HG03159 (cell line): ENCODE measurements around the gene MCM10.
"Not testable (repeated sequence)": the region's sequence is repeated elsewhere in the genome, so short reads cannot be mapped to it uniquely, and the experiment has no call there.

ENCODE experiments used
- ATAC-seq: cut with Tn5 transposase; IDR thresholded peaks from one replicate; pipeline ENCODE4 v1.9.1; 2021; ENCODE audit warnings: mild to moderate bottlenecking, moderate library complexity; ENCODE audit not compliant: unreplicated experiment

Gene MCM10

DNA sequence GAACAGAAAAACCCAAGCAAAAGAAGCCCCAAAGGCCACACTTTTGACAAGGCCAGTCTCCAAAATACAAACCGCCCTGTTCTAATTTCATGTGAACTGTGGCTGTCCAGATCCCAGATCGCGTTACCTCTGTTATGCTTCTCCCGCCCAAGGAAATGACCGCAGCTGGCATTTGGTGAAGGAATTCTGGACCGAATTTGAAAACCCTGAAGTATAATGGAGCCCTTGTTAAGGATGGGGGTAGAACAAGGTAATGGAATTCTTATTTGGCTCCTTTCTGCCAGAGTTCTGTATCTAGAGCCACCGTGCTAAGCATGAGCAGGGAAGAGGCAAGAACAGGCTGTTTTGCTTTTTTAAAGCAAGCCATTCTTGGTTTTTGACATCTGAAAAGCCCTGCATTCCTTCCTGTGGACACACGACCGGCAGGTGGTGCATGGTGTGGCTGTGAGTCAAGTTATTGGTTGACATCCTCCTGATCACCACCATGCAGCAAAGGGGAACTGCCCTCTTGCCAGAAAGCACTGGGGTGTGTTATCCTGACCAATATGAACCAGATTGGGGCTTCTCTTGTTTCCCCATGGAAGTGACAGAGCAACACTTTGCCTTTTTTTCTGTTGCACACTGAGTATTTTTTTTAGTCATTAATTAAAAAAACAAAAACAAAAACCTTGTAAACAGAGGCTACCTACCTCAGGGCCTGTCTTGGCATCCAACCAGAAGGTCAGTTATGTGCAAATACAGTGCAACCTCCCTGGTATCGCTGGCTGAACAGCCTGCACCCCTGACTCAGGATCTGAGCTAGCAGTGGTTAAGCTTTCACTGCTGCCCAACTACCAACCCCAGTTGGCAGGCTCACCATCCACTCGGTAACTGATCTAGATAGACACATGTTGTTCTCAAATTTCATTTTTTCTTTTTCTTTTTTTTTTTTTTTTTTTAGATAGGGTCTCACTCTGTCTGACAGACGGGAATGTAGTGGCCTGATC, 58.6 kb downstream of the MCM10 start:
- ATAC-seq = no peak

DNA sequence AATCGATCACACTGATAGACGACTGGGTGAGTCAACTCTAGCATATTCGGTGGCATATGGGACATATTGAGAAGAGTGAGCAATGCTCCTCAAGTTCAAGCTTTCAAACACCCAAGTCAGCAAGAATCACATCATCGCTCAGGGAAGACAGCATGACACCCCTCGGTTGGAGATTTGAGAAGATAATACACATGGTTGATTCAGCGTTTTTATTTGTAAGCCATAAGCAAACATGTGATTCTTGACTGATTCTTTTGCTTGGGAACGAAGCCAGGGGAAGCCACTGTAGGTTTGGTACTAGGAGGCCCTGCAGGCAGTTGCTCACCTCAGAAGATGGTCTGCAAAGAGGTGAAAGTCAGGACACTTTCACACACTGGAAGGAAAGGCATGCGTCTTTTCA, 60.2 kb downstream of the MCM10 start:
- no peak for ATAC-seq

- ATAC-seq = no peak
Observed at GRCh38 chr10:13222151-13222550, 60.8 kb downstream of the MCM10 start.

DNA sequence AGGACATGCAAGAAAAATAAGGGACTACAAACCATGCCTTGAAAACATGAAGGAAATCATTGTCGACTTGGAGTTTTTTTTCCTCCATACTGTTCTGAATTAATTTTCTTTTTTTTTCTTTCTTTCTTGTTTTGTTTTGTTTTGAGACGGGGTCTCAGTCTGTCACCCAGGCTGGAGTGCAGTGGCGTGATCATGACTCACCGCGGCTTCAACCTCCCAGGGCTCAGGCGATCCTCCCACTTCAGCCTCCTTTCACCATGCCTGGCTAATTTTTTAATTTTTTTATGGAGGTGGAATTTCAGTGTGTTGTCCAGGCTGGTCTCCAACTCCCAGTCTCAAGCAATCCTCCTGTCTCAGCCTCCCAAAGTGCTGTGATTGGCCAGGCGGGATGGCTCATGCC, 61.2 kb downstream of the MCM10 start:
- no peak for ATAC-seq

DNA sequence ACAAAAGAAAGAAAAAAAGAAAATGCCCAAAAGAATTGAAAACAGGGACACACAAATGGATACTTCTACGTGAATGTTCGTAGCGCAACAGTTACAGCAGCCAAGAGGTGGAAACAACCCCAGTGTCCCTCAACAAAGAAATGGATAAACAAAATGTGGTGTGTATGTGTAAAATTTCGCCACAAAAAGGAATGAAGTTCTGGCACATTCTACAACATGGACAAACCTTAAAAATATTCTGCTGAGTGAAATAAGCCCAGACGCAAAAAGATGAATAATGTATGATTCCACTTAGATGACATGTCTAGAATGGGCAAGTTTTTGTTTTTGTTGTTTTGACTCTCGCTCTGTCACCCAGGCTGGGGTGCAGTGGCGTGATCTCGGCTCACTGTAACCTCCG, 61.9 kb downstream of the MCM10 start:
- ATAC-seq = no peak

GRCh38 chr10:13224210-13224995, 63.0 kb downstream of the MCM10 start:
- no peak for ATAC-seq

GRCh38 chr10:13225601-13226000, 64.2 kb downstream of the MCM10 start:
- ATAC-seq = no peak

GRCh38 chr10:13227031-13227430, 65.7 kb downstream of the MCM10 start:
- ATAC-seq = no peak

DNA sequence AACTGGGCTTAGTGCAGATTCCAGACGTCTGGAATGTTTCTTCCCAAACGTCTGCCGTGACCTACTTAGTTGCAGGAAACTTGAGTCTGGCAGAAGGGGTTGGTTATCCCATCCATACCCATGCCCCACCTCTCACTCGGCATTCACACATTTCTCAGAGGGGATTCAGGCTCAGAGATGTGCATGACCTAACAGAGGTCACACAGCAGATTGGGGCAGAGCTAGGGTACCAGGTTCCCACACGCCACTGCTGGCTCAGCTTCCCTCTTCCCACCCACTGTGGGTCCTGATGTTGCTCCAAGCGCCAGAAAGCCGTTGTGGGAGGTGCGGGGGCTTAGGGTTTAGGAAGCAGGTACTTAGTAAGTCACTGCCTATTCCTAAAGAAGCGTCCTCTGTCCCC, 69.8 kb downstream of the MCM10 start:
- ATAC-seq = no peak

- no peak for ATAC-seq
Observed at GRCh38 chr10:13231808-13232207, 70.5 kb downstream of the MCM10 start.

DNA sequence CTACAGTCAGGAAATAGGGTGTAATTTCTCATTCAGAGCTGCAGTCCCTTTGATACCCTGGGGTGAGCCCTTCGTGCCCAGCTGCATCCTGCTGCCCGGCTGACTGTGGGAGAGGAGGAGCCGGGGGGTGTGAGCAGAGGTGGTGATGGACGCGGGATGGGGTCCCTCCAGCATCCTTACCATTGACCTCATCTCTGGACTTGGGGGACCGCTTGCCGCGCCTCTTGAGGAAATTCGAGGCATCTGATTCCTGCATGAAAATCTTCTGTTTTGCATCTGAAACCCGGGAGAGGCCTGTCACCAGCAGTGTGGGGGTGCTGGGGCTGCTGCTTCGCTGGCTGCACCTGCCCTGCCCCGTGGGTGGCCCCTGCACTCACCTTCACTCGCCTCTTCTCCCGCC, 72.0 kb downstream of the MCM10 start:
- ATAC-seq = no peak

DNA sequence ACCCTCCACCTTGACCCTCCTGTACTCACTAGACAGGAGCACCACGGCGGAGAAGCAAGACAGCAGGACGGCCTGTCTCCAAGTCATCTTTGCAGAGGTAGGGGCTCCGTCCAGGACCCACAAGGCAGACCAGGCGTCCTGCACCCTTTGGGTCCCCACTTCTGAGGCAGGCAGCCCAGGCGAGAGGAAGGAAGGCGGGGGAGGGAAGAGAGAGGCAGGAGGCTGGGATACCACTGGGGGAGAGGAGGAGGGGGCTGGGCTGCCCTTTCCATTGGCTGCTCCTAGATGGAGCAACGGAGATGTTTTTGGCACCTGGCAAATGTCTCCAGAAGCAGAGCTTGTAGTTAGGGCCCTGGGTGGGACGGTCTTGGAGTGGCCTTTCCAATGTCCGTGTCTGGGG, 72.8 kb downstream of the MCM10 start, which contains the start of gene UCMA:
UCMA (minus strand) TSS at position 203 of the 400 bp plus-strand sequence; CDS start at position 87, 116 bp downstream.
- no peak for ATAC-seq

- ATAC-seq = not testable (repeated sequence)
Observed at GRCh38 chr10:13234736-13235135, 73.4 kb downstream of the MCM10 start.

GRCh38 chr10:13236638-13237037, 75.3 kb downstream of the MCM10 start:
- ATAC-seq = no peak

DNA sequence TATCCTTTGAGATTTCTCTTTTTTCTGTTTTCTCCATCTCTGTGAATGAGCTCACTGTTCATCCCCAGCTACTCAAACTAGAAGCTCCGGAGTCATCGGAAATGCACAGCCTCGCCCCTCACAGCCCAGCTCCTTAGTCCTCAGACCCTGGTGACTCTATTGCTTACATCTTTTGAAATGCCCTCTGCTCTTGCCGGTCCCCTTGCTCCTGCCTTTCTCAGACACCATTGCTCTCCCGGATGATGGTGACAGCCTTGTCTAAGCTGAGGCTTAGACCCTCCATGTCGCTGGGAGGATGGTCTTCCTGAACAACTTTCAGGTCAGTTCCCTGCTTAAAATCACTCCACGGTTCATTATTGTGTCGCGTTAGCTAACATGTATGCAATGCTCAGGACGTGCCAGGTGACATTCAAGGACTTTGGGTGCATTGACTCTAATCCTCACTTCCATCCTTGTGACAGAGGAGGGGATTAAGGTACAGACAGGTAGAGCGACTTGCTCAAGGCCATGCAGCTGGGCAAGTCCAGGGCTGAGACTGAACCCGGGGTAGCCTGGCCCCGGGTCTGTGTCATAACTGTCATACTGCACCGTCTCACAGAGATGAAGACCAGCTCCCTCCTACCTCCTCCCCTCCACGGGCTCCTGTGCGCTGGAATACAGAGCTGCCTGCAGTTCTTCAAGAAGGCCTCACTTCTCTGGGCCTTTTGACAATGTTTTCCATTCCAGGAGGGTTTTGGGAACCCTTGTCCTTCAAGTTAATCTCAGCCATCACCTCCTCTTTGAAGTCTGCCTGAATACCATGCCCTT, 77.1 kb downstream of the MCM10 start:
- no peak for ATAC-seq

DNA sequence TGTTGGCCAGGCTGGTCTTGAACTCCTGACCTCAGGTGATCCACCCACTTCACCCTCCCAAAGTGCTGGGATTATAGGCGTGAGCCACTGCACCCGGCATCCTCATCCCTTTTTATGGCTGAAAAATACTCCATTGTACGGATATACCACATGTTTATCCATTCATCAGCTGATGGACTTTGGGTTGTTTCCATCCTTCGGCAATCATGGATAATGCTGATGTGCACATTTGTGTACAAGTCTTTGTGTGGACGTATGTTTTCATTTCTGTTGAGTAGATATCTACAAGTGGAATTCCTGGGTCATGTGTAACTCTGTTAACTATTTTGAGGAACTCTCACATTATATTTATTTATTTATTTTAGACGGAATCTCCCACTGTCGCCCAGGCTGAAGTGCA, 78.6 kb downstream of the MCM10 start:
- ATAC-seq = no peak

DNA sequence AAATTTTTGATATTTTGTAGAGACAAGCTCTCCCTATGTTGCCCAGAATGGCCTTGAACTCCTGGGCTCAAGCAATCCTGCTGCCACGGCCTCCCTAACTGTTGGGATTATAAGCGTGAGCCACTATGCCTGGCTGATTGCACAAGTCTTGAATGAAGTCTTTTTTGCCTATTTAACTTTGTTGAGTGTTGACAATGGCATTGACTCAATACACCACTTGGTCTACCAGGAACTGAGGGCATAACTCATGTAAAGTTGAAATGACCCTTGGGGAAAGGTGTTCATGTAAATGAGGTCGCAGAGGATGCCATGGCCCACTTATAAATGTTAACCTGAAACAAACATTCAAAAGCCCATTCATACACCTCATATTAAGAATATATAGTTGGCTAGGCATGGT, 80.3 kb downstream of the MCM10 start:
- ATAC-seq = no peak

GRCh38 chr10:13242260-13242659, 80.9 kb downstream of the MCM10 start:
- ATAC-seq = not testable (repeated sequence)

DNA sequence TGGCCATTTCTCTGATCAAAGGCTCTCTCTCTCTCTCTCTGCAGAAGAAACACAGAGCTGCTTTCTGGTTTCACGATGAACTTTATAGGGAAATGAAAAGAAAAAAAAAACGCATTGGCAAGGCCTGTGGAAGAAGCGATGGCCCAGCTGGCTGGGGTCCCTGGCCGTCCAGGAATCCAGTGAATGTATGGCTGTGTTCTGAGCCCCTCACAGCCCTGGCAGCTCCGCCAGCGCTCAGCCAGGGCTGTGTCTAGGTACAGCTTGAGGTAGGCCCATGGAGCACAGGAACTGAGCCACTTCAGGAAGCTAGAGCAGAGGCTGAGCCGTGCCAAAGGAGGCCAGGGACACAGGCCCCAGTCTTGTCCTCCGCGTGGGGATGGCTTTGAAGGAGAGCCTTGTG, 85.9 kb downstream of the MCM10 start:
- ATAC-seq = no peak

DNA sequence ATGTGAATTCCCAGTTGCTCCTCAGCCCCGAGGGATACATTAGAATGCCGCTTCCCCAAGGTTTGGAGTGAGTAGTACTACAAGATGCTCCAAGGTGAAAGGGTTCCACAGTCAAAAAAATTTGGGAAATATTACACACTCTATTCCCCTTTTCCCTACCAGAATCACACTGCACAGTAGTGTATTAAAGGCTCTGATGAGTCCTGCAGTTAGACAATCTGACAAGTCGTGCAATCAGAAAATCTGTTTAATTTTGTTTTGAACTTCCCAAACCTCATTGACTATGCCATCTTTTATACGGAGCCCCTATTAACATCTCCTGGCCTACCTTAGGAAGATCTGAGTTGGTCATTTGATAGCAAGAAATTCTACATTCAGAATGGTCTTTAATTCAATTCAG, 86.4 kb downstream of the MCM10 start:
- ATAC-seq = no peak

- ATAC-seq = no peak
Observed at GRCh38 chr10:13253726-13254125, 92.4 kb downstream of the MCM10 start.
